Suppressor macrophage treated with lipopolysaccharide for 1 hour (primary cell): ENCODE data around the gene CDKN2A.

Source experiments
- DNase-seq, 3 donors: peaks; one replicate each; pipeline ENCODE4 v3.0.0-alpha.2; 2020 to 2022

The CDKN2A gene

DNA sequence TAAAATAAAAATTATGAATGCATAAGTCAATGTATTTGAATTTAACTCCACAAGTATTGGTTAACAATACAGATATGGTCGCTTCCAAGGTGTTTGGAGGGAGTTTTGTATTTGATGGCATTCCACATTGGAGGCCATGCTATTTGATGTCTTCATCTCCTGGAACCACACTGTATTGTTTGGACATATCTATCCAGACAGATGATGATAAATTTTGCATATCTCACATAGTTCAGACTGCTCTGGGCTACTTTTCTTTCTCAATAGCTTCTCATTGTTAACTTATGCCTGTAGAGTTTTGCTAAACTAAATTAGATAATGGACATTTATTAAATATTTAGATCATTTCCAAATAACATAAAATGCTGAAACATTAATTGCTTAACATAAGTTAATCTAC is 58.0 kb downstream of the CDKN2A start:
- DNase-seq, result no peak

DNA sequence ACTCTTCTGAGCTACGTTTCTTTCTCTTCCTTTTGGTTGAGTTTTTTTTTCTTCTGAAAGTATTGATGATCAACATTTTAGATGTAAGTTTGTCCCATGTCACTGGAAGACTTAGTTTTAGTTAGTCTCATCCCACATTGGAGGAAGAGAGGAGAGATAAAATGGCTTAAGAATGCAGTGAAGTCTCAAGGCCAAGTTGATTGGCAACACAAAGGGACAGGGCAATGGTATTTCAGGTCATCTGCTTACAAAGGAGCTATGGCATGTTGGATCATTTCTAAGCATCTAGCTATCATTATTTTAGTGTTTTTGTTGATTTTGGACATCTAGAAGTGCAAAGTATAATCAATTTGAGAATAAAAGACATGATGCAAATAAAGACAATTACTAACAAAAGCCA is 58.6 kb downstream of the CDKN2A start:
- DNase-seq, result no peak

DNA sequence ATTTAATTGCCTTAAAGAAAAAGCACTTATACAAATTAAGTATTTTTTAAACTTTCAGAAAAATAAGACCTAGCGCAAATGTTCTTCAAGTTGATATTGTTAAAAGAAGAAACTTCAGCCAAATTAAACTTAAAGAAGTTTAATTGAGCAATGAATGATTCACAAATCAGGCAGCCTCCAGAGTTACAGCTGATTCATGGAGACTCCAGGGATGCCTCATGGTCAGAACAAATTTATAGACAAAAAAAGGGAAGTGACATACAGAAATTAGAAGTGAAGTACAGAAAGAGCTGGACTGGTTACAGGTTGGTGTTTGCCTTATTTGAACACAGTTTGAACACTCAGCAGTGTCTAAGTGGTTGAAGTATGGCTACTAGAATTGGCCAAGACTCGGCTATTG is 60.3 kb downstream of the CDKN2A start:
- DNase-seq, result peak; percentile 69 to 90 (median 88)

DNA sequence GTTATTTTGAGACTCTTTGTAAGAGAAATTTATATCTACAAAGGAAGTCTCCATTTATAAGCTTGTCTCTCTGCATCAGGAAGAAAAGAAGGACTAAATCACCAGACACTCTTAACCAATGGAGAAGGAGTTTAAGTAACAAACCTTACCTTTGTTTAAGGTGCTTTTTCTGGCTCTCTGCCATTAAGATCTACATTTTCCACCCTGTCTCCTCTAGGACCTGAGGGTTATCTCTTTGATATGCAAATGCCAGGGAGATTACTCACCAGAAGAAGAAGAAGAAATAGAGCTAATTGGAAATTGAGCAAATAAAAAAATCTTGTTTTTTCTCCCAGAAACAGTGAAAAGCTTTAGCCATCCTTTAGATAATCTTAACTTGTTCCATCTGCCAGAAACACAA is 60.9 kb downstream of the CDKN2A start:
- no peak for DNase-seq

DNA sequence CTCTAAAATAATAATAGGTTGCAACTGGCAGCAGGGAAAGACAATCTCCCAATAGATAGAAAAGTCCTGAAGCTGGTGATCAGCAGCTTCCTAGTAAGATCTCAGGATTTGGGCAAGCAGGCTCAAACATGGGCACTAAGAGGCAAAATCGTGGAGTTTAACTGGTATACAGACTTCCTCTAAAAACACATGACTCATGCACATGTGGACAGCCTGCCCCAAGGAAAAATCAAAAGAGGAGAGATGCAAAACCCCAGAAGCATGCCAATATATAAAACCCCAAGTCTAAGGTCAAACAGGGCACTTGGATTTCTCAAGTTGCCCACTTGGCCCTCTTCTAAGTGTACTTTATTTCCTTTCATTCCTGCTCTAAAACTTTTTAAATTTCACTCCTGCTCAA is 62.8 kb downstream of the CDKN2A start:
- peak; percentile 57 to 75 (median 67) for DNase-seq

DNA sequence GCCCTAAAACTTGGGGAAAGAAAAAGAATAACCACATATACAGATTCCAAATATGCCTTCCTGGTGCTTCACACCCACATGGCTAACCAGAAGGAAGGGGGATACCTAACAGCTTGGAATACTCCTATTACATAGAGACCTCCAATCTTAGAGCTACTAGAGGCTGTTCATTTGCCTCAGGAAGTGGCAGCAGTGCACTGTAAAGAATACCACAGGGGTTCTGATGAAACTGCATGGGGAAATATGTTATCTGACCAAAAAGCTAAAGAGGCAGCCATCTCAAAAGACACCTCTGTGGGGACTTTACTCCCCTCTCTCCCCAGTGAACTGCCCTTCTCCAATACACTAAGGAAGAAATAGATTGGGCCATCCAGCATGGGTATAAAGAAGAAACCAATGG is 66.4 kb downstream of the CDKN2A start:
- DNase-seq, result no peak

DNA sequence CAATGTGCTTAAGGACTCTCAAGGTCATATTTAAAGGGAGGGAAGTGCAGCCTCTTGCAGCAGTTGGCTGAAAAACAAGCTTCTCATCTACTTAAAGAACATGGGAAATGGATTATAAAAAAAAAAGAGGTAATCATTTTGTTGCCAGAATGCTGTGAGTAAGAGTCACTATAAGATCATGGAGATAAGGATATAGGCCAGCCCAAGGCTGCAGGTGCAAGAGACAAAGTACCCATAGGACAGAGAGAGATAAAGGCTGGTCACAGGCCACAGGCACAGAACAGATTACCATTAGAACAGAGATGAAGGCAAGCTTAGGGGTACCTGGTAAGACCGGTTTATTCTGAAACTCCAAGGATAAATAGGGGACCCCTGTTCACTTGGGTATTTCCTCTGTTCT is 70.5 kb downstream of the CDKN2A start:
- DNase-seq, result no peak

DNA sequence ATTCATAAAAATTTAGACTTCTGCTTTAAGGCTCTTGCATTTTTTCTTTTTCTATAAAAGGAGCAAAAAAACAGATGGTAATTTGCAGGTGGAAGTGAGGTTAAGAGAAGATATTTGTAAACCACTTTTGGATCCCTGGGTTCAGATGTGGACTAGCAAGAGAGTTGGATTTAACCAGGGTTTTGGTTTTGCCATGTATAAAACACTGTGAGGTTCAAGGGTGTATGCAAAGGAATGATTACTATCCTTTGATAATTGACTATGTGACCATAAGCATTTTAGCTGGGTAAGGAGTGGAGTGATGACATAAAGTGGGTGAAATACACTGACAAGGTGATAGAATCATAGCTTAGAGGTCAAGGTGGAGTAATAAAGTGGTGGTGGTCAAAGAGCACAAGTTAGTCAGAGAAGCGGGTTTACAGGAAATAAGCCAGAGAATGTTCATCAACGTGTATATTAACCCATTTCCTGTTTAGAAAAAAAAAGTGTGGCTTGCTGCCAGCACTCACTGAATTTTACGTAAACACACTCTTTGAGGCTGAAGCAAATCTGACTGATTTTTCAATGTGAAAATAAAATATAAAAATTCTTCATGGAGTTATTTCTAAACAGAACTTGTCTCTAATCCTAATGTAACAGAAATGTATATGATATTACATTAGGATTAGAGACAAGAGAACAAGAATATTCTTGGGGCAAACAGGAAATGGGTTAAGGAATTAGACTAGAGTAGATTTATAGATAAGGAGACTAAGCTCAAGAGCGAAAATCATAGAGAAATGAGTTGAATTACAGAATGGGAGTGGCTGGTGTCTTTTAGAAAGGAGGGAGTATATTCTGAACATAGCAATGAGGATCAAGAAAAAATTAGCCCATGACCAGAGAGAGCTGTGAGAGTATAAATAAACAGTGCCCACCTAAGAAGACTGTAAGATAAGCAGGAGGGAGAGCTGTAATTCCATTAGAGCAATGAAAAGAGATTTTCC is 74.5 kb downstream of the CDKN2A start:
- DNase-seq, result peak in 1 of 3 donors; percentile 25
